GM18873 (cell line): ENCODE measurements around the gene FAM167B.
"Not testable (repeated sequence)": the region's sequence is repeated elsewhere in the genome, so short reads cannot be mapped to it uniquely, and the experiment has no call there.

ENCODE experiments used
- ATAC-seq: cut with Tn5 transposase; IDR thresholded peaks from one replicate; pipeline ENCODE4 v1.9.1; 2021; ENCODE audit warnings: mild to moderate bottlenecking, moderate library complexity, moderate number of reproducible peaks; ENCODE audit not compliant: unreplicated experiment, low FRiP score

Gene FAM167B

DNA sequence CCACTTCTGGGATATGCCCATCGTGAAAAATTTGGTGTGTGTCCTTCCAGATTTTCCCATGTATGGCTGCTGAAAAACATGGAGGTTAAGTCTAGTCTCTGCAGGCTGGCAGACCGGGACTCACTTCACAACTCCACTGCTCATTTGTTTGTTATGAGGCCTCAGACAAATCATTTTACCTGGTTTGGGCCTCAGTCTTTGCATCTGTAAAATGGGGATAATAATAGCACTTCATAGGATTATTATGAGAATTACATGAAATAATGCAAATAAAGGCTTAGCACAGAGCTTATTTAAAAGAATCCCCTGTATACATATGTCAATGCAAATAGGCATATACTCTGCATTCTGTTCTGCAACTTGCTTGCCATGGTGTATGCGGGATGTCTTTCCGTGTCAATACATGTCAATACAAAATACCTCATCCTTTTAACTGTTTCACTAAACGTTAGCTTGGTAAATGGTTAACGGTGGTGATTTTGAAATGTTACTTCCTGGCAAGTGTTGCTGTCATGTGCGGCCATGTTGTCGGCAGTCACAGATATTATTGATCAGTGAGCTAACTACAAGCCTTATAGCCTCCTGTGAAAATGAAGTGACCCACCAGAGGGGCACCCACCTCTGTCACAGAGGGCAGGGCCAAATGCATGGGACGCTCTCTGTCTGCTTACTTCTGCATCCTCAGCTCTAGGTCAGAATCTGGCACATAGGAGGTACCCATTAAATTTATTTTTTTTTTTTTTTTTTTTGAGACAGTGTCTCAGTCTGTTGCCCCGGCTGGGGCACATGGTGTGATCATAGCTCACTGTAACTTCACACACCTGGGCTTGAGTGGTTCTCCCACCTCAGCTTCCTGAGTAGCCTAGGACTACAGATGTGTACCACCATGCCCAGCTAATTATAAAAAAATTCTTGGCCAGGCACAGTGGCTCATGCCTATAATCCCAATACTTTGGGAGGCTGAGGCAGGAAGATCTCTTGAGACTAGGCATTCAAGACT lies 8.3 kb downstream of the FAM167B start:
- ATAC-seq, result no peak

DNA sequence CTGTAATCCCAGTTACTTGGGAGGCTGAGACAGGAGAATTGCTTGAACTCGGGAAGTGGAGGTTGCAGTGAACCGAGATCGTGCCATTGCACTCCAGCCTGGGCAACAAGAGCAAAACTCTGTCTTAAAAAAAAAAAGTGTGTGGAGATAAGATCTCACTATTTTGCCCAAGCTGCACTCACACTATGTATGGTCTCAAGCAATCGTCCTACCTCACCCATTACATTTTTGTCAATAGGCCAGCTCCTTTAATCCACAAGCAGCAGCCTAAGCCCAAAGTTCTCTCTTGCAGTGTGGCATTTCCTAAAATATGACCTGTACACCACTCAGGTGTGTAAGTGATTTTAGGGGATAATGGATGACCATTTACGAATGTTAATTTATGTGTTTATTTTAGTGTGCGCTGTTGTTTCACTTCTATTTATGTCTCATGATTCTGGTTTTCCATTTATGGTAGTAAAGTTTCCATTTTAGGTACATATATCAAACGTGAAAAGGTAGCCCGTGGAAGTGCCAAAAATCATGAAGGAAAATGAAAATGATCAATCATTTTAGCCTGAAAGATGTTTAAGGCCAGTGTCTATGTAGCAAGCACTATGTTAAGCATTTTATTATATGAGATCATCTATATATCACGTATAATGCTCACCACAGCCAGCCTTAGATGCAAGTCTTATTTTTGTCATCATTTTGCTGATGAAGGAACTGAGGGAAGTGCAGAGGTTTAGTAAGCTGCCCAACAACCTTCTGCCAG lies 9.6 kb downstream of the FAM167B start:
- ATAC-seq, result no peak

DNA sequence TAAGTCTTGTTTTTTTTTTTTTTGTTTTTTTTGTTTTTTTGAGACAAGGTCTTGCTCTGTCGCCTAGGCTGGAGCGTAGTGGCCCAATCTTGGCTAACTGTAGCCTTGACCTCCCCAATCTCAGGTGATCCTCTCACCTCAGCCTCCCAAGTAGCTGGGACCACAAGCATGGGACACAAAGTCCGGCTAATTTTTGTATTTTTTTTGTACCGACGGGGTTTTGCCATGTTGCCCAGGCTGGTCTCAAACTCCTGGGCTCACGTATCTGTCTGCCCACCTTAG lies 10.1 kb downstream of the FAM167B start:
- no peak for ATAC-seq

DNA sequence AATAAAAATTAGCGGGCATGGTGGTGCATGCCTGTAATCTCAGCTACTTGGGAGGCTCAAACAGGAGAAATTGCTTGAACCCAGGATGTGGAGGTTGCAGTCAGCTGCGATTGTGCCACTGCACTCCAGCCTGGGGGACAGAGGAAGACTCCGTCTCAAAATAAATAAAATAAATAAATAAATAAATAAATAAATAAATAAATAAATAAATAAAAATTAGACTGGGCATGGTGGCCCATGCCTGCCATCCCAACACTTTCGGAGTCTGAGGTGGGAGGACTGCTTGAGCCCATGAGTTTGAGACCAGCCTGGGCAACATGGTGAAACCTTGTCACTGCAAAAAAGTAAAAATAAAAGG lies 16.2 kb downstream of the FAM167B start:
- ATAC-seq, result not testable (repeated sequence)

DNA sequence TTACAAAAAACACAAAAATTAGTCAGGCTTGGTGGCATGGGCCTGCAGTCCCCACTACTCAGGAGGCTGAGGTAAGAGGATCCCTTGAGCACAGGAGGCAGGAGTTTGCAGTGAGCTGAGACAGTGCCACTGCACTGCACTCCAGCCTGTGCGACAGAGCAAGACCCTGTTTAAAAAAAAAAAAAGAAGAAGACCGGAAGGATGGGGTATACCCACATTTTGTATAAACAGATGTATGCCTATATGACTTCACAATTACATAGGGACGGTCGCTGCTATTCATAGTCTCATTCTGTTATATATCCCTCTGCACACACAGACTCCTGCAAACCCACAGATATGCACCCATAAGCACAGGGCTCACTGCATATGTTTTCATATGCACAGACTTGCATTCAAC lies 16.7 kb downstream of the FAM167B start:
- no peak for ATAC-seq

DNA sequence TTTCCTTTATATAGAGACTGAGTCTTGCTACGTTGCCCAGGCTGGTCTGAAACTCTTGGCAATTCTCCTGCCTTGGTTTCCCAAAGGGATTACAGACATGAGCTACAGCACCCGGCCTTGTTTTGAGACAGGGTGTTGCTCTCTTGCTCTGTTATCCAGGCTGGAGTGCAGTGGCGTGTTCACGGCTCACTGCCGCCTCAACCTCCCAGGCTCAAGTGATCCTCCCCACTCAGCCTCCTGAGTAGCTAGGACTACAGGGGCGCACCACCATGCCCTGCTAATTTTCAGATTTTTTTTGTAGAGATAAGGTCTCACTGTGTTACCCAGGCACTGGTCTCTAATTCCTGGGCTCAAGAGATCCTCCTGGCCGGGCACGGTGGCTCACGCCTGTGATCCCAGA lies 18.8 kb downstream of the FAM167B start:
- no peak for ATAC-seq

DNA sequence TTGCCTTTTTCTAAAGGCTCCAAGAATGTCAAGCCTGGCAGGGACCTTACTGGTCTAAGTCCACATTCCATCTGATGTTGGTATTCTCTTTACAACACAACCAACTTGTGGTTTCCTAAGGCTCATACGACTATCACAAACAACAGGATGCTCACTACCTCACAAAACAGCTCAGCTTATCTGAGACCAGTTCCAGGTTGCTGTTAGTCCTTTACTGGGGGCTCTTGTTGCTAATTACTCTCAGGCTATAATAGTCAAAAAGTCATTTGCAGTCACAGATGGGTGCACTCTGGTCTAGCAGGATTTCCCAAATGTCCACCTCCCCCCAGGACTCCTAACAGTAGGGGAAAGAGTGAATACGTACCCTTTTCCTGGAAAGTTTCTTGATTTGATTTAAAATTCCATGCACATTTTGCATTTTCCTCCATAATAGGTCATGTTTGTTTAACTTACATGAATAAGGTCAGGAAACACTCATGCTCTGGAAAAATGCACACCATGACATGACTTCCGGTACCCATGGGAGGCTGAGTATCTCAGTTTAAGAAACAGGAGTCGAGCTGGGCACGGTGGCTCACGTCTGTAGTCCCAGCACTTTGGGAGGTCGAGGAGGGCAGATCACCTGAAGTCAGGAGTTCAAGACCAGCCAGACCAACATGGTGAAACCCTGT lies 20.0 kb downstream of the FAM167B start:
- ATAC-seq, result no peak

DNA sequence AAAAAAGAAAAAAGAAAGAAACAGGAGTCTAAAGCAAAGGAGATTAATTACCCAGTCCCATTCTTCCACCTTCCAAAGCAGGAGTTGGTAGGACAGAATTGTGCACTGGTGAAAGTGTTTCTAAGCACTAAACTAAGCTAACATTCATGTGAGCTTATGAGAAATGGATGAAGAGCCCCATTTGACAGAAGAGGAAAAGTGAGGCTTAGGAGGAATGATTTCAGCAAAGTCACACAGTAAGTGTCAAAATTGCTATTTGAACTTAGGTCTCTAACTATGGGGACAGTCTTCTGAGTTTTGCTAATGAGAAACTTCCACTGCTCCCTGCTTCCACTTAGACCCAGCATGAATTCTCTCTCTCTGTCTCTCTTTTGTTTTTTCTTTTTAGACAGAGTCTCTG lies 22.7 kb downstream of the FAM167B start:
- no peak for ATAC-seq

DNA sequence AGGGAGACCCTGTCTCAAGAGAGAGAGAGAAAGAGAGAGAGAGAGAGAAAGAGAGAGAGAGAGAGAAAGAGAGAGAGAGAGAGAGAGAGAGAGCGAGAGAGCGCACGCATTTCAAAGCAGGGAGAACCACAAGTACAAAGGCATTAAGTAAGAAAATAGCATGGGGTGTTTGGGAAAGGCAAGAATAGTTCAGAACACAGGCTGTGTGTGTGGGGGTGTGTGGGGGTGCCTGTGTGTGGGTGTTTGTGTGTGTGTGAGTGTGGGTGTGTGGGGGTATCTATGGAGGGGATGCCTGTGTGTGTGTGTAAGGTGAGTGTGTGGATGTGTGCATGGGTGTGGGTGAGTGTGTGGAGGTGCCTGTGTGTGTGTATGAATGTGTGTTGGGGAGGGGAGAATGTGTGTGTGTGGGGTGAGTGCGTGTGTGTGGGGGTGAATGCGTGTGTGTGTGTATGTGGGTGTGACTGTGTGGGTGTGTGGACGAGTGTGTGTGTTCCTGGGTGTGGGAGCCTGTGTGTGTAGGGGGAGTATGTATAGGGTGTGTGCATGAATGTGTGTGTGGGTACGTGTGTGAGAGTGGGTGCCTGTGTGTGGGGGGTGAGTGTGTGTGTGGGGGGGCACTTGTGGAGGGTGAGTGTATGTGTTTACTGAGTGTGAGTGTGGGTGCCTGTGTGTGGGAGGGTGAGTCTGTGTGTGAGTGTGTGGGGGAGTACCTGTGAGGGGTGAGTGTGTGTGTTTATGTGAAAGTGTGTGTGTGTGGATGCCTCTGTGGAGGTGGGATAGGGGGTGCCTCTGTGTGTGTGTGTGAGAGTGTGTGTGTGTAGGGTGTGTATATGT lies 25.8 kb downstream of the FAM167B start:
- no peak for ATAC-seq

DNA sequence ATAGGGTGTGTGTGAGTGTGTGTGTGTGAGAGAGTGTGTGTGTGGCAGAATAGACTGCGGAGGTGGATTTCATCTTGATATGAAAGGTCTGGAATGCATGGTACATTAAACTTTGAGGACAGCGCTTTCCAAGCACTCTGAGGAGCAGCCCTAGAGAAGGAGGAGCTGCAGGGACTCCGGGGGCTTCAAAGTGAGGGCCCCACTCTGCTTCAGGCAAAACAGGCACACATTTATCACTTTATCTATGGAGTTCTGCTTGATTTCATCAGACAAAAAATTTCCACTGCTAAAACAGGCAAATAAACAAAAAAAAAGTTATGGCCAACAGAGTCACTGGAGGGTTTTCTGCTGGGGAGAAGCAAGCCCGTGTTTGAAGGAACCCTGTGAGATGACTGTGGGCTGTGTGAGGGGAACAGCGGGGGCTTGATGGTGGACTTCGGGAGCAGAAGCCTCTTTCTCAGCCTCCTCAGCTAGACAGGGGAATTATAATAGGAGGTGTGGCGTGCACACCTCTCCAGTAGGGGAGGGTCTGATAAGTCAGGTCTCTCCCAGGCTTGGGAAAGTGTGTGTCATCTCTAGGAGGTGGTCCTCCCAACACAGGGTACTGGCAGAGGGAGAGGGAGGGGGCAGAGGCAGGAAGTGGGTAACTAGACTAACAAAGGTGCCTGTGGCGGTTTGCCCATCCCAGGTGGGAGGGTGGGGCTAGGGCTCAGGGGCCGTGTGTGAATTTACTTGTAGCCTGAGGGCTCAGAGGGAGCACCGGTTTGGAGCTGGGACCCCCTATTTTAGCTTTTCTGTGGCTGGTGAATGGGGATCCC lies 26.6 kb downstream of the FAM167B start:
- no peak for ATAC-seq

DNA sequence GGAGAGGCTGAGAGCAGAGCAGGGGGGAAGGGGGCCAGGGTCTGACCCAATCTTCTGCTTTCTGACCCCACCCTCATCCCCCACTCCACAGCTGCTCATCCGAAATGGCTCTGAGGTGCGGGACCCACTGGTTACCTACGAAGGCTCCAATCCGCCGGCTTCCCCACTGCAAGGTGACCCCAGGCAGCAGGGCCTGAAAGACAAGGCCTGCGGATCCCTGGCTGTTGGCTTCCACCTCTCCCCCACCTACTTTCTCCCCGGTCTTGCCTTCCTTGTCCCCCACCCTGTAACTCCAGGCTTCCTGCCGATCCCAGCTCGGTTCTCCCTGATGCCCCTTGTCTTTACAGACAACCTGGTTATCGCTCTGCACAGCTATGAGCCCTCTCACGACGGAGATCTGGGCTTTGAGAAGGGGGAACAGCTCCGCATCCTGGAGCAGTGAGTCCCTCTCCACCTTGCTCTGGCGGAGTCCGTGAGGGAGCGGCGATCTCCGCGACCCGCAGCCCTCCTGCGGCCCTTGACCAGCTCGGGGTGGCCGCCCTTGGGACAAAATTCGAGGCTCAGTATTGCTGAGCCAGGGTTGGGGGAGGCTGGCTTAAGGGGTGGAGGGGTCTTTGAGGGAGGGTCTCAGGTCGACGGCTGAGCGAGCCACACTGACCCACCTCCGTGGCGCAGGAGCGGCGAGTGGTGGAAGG lies 27.8 kb downstream of the FAM167B start:
- no peak for ATAC-seq

DNA sequence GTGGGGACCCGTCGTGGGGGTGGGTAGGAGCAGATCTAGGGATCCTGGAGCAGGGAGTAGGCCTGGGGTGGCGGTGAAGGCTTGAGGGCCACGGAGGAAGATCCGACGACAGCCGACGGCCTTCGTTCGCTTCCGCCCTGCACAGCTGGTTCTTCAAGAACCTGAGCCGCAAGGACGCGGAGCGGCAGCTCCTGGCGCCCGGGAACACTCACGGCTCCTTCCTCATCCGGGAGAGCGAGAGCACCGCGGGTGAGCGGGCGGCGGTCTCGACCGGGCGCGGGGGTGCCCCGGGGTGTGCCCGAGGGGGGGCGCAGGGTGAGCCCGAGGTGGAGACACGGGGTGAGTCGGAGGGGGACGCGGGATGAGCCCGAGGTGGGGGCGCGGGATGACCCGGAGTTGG lies 28.4 kb downstream of the FAM167B start:
- no peak for ATAC-seq

DNA sequence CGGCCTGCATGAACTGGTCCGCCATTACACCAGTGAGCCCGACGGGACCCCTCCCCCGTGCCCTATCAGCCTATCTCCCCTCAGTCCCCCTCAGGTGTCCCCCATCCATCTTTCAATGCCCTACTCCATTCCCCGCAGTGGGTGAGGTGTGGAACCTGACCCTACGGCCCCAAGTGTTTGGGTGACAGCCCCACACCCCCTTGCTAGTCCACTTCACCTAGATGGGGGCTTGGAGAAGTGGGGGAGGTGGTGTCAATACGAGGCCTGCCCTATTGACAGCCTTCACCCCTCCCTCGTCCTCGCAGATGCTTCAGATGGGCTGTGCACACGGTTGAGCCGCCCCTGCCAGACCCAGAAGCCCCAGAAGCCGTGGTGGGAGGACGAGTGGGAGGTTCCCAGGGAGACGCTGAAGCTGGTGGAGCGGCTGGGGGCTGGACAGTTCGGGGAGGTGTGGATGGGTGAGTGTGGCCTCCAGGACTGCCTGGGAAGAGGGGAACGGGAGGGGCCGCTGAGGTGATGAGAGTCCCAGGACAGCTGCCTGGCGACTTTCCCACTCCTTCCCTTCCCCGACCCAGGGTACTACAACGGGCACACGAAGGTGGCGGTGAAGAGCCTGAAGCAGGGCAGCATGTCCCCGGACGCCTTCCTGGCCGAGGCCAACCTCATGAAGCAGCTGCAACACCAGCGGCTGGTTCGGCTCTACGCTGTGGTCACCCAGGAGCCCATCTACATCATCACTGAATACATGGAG lies 29.2 kb downstream of the FAM167B start:
- no peak for ATAC-seq

DNA sequence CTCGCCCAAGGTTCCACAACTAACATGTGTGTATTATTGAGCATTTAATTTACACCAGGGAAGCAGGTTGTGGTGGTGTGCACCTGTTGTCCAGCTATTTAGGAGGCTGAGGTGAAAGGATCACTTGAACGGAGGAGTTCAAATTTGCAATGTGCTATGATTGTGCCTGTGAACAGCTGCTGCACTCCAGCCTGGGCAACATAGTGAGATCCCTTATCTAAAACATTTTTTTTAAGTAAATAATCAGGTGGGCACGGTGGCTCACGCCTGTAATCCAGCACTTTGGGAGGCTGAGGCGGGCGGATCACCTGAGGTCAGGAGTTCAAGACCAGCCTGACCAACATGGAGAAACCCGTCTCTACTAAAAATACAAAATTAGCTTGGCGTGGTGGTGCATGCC lies 37.8 kb downstream of the FAM167B start:
- ATAC-seq, result not testable (repeated sequence)

DNA sequence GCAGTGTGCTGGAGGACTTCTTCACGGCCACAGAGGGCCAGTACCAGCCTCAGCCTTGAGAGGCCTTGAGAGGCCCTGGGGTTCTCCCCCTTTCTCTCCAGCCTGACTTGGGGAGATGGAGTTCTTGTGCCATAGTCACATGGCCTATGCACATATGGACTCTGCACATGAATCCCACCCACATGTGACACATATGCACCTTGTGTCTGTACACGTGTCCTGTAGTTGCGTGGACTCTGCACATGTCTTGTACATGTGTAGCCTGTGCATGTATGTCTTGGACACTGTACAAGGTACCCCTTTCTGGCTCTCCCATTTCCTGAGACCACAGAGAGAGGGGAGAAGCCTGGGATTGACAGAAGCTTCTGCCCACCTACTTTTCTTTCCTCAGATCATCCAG lies 38.6 kb downstream of the FAM167B start:
- no peak for ATAC-seq

DNA sequence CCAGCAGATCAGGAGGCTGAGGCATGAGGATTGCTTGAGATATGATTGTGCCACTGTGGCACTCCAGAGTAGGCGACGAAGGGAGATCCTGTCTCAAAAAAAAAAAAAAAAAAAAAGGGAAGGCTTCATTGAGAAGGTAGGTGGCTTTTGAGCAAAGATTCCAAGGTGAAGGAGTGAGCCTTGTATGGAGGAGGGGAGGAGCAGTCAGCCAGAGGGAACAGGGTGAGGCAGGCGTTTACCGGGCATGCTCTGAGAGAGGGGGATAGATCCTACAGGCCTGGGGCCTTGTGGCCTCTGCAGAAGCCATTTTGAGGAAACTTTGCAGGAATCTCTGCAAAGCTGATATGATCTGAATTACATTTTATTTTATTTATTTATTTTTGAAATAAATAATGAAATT lies 39.7 kb downstream of the FAM167B start:
- no peak for ATAC-seq

DNA sequence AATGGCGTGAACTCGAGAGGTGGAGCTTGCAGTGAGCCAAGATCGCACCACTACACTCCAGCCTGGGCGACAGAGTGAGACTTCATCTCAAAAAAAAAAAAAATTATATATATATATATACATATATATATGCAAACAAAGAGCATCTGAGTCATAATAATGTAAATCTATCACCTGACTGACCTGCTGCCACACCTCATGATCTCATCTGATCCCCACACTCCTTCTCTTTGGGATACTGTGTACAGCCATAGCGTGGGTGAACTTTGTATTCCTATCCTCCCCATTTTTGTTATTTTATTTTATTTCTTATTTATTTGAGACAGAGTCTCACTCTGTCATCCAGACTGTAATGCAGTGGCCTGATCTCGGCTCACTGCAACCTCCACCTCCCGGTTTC lies 42.2 kb downstream of the FAM167B start:
- ATAC-seq, result no peak

DNA sequence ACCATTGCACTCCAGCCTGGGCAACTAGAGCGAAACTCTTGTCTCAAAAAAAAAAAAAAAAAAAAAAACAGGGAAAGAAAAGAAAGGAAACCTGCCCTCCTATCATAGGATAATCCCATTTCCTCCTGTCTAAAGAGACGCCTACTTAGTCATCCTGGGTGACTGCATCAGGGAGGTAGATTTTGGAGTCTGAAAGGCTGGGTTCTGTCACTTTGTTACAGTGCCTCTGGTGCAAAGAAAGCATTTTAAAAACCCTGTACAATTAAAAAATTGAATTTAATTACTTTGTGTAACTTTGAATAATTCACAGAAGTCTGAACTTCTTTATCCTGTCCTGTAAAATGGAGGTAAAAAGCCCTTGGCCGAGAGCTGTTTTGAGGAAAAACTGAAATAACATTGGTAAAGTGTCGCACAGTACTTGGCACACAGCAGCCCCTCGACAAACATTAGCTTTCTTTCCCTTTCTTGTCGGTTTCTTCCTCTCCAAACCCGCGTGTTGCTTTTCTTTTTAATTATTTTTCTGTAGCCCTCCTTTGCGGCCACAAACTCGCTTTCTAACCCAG lies 44.2 kb downstream of the FAM167B start:
- no peak for ATAC-seq
